MM.1S (cell line): ENCODE results near the gene SLX9.

Source experiments
- DNase-seq: peaks from one replicate; pipeline ENCODE4 v3.0.0-alpha.2; 2015
- H2AFZ ChIP-seq: fragments of 300-600 bp; sonication (generic); 2 replicates; pipeline ENCODE4 v1.6.0; 2016; ENCODE audit warnings: antibody characterized with exemption, low read length
- H3F3A ChIP-seq: fragments of 300-600 bp; sonication (generic); 2 replicates; pipeline ENCODE4 v1.6.1; 2016; ENCODE audit warnings: mild to moderate bottlenecking, antibody characterized with exemption, low read length, moderate library complexity, mixed read lengths; ENCODE audit not compliant: insufficient read depth
- H3K27ac ChIP-seq: fragments of 300-600 bp; sonication (generic); 2 replicates; pipeline ENCODE4 v1.5.1; 2016; ENCODE audit warnings: mild to moderate bottlenecking, low read length
- H3K27me3 ChIP-seq: fragments of 300-600 bp; sonication (generic); replicated peaks from 2 replicates; pipeline ENCODE4 v1.6.0; 2016; ENCODE audit warnings: low read length; ENCODE audit not compliant: insufficient read depth
- H3K36me3 ChIP-seq: fragments of 300-600 bp; sonication (generic); replicated peaks from 2 replicates; pipeline ENCODE4 v1.6.1; 2016; ENCODE audit warnings: mild to moderate bottlenecking, low read length, mixed read lengths; ENCODE audit not compliant: insufficient read depth
- H3K4me1 ChIP-seq: fragments of 300-600 bp; sonication (generic); 2 replicates; pipeline ENCODE4 v1.6.1; 2016; ENCODE audit warnings: low read length, mixed read lengths
- H3K4me2 ChIP-seq: fragments of 300-600 bp; sonication (generic); 2 replicates; pipeline ENCODE4 v1.6.0; 2016; ENCODE audit warnings: low read depth, low read length
- H3K4me3 ChIP-seq: fragments of 300-600 bp; sonication (generic); 2 replicates; pipeline ENCODE4 v1.5.1; 2016; ENCODE audit warnings: low read length, mixed read lengths
- H3K79me2 ChIP-seq: fragments of 300-600 bp; sonication (generic); 2 replicates; pipeline ENCODE4 v1.6.1; 2016; ENCODE audit warnings: mixed run types, low read length, mixed read lengths
- H3K9ac ChIP-seq: fragments of 300-600 bp; sonication (generic); 2 replicates; pipeline ENCODE4 v1.6.1; 2016; ENCODE audit warnings: low read length, mixed read lengths
- H3K9me2 ChIP-seq: fragments of 300-600 bp; sonication (generic); replicated peaks from 2 replicates; pipeline ENCODE4 v1.6.1; 2016; ENCODE audit warnings: mild to moderate bottlenecking, low read length, mixed read lengths; ENCODE audit not compliant: insufficient read depth
- H3K9me3 ChIP-seq: fragments of 300-600 bp; sonication (generic); replicated peaks from 2 replicates; pipeline ENCODE4 v1.6.1; 2016; ENCODE audit warnings: mild to moderate bottlenecking, low read length, mixed read lengths; ENCODE audit not compliant: insufficient read depth
- H4K20me1 ChIP-seq: fragments of 300-600 bp; sonication (generic); 2 replicates; pipeline ENCODE4 v1.6.1; 2016; ENCODE audit warnings: mild to moderate bottlenecking, low read length, moderate library complexity, mixed read lengths; ENCODE audit not compliant: insufficient read depth
- EZH2 ChIP-seq: fragments of 300-600 bp; sonication (generic); optimal IDR thresholded peaks from 2 replicates; pipeline ENCODE3; 2017; ENCODE audit warnings: low read depth, mild to moderate bottlenecking, antibody characterized with exemption, low read length, mixed read lengths
- EZH2phosphoT487 ChIP-seq: fragments of 300-600 bp; sonication (generic); IDR thresholded peaks from 2 replicates; pipeline ENCODE4 v1.6.1; 2018; ENCODE audit warnings: antibody characterized with exemption, low read length
- TF ChIP-seq, protein P1 (sequence below): fragments of 300-600 bp; sonication (generic); IDR thresholded peaks from 2 replicates; pipeline ENCODE4 v1.5.1; 2016; ENCODE audit warnings: antibody characterized with exemption, low read length, mixed read lengths

SLX9 gene

DNA sequence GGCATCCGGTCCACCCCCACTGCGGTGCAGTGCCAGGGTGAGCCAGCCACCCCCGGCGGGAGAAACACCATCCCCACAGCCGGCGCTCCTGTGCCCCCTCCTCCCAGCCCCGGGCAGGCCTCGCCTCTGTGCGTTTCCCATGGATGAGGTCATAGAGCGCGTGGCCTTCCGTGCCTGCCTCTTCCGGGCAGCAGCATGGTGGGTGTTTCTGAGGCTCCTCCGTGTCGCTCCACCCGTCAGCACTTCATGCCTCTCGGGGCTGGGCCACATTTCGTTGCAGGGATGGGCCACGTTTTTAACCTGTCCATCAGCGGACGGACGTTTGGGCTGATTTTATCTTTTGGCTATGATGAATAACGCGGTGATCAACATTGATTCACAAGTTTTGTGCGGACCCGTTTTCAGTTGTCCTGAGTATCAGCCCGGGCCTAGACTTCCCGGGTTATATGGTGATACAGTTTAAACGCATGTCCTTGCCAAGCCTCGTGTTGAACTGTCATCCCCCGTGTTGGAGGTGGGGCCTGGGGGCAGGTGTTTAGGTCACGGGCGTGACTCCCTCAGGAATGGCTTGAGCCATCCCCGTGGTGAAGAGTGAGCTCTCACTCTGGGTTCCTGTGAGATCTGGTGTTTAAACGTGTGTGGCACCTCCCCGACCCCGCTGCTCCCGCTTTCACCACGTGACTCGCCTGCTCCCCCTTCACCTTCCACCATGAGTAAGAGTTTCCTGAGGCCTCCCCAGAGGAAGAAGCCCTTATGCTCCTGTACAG lies 64.8 kb downstream of the SLX9 start:
- no peak overlapping the region for H3K9ac ChIP-seq
- no peak overlapping the region for H3K4me2 ChIP-seq
- H3K36me3 ChIP-seq, result no peaks in the 10 kb centered on the region
- no peaks in the 10 kb centered on the region for H4K20me1 ChIP-seq
- H2AFZ ChIP-seq, result no peak overlapping the region
- TF ChIP-seq EZH2 (no peak), EZH2phosphoT487 (peak; percentile 65; the same call in 1 of the 2 replicates)
- TF ChIP-seq, protein P1, sequence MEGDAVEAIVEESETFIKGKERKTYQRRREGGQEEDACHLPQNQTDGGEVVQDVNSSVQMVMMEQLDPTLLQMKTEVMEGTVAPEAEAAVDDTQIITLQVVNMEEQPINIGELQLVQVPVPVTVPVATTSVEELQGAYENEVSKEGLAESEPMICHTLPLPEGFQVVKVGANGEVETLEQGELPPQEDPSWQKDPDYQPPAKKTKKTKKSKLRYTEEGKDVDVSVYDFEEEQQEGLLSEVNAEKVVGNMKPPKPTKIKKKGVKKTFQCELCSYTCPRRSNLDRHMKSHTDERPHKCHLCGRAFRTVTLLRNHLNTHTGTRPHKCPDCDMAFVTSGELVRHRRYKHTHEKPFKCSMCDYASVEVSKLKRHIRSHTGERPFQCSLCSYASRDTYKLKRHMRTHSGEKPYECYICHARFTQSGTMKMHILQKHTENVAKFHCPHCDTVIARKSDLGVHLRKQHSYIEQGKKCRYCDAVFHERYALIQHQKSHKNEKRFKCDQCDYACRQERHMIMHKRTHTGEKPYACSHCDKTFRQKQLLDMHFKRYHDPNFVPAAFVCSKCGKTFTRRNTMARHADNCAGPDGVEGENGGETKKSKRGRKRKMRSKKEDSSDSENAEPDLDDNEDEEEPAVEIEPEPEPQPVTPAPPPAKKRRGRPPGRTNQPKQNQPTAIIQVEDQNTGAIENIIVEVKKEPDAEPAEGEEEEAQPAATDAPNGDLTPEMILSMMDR, result no peak
- H3K4me3 ChIP-seq, result no peak overlapping the region
- H3K9me3 ChIP-seq, result no peaks in the 10 kb centered on the region
- no peaks in the 10 kb centered on the region for H3K79me2 ChIP-seq
- no peak for DNase-seq
- peaks cover 93% of the 10 kb centered on the region for H3K27me3 ChIP-seq
- H3F3A ChIP-seq, result no peaks in the 10 kb centered on the region
- no peak overlapping the region for H3K27ac ChIP-seq
- no peaks in the 10 kb centered on the region for H3K4me1 ChIP-seq
- no peaks in the 10 kb centered on the region for H3K9me2 ChIP-seq

DNA sequence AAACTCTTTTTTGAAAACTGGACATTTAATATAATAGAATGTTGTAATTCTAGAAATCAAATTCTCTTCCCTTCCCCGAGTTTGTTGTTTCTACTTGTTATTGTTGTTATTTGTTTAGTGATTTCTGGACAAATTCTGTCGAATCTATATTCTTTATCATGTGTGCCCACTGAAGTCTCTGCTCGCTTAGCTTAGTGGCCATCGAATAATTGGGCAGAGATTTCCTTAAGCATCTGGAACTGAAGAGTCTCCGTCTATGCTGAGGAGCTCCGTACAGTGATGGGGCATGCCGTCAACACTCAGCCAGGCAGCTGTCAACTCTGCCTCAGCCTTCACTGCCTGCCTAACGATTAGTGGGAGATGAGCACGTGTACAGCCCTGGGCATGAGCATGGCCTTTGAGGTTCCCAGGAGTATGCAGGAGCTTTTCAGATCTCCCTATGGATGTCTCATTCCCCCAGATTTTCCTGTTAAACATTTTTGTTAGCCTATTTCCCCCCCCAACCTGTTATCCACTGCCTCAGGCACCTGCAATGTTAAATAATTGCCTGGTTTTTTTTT lies 66.8 kb downstream of the SLX9 start:
- Histone ChIP-seq H3K4me2 (no peak overlapping the region), H3K9me2 (no peaks in the 10 kb centered on the region), H2AFZ (no peak overlapping the region), H3K9ac (no peak overlapping the region), H3K27ac (no peak overlapping the region), H3K36me3 (no peaks in the 10 kb centered on the region), H4K20me1 (no peaks in the 10 kb centered on the region), H3K4me3 (no peak overlapping the region), H3F3A (no peaks in the 10 kb centered on the region), H3K27me3 (peaks cover 93% of the 10 kb centered on the region), H3K4me1 (no peaks in the 10 kb centered on the region), H3K79me2 (no peaks in the 10 kb centered on the region), H3K9me3 (no peaks in the 10 kb centered on the region)
- TF ChIP-seq EZH2 (no peak), EZH2phosphoT487 (peak; percentile 73; the same call in 1 of the 2 replicates)
- TF ChIP-seq, protein P1, result no peak
- DNase-seq, result no peak

DNA sequence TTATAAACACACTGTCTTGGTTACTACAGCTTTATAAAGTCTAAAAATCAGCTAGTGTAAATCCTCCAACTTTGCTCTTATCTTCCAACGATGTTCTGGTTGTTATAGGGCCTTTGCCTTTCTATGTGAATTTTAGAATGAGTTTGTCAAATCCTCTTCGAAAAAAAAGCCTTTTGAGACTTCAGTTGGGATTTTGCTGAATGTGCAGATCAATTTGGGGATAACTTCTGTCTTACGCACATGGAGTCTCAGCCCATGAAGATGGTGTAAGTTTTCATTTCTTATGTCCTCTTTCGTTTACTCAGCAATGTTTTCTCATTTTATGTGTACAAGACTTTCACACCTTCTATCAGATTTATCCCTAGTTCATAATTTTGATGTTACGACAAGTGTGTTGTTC lies 69.8 kb downstream of the SLX9 start:
- H3K36me3 ChIP-seq, result no peaks in the 10 kb centered on the region
- no peaks in the 10 kb centered on the region for H3F3A ChIP-seq
- H3K9me2 ChIP-seq, result no peaks in the 10 kb centered on the region
- H3K27ac ChIP-seq, result no peak overlapping the region
- H3K4me1 ChIP-seq, result no peaks in the 10 kb centered on the region
- H3K9ac ChIP-seq, result no peak overlapping the region
- no peaks in the 10 kb centered on the region for H3K79me2 ChIP-seq
- peaks cover 97% of the 10 kb centered on the region for H3K27me3 ChIP-seq
- no peak overlapping the region for H3K4me3 ChIP-seq
- no peaks in the 10 kb centered on the region for H3K9me3 ChIP-seq
- no peak for DNase-seq
- TF ChIP-seq, protein P1, result no peak
- TF ChIP-seq EZH2 (no peak), EZH2phosphoT487 (no peak; the same call in 1 of the 2 replicates)
- no peak overlapping the region for H2AFZ ChIP-seq
- H3K4me2 ChIP-seq, result no peak overlapping the region
- H4K20me1 ChIP-seq, result no peaks in the 10 kb centered on the region
